Measurements from ENCODE around the gene FSTL3.

FSTL3 gene

DNA sequence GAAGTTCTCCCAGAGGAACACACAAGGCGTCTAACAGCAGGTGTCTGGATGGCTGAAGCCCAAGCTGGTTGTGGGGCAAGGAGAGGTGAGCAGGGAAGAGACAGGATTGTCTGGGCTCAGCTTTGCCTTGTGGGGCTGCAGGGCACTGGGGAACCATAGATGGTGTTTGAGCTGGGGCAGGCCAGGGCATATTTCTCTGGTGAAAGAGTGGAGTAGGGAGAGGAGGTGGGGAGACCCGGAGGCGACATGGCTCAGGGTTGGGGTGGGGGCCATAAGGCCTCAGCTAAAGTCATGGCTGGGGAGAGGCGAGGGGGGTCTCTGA, 27.1 kb downstream of the FSTL3 start:
- TF ChIP-seq, protein P1, sequence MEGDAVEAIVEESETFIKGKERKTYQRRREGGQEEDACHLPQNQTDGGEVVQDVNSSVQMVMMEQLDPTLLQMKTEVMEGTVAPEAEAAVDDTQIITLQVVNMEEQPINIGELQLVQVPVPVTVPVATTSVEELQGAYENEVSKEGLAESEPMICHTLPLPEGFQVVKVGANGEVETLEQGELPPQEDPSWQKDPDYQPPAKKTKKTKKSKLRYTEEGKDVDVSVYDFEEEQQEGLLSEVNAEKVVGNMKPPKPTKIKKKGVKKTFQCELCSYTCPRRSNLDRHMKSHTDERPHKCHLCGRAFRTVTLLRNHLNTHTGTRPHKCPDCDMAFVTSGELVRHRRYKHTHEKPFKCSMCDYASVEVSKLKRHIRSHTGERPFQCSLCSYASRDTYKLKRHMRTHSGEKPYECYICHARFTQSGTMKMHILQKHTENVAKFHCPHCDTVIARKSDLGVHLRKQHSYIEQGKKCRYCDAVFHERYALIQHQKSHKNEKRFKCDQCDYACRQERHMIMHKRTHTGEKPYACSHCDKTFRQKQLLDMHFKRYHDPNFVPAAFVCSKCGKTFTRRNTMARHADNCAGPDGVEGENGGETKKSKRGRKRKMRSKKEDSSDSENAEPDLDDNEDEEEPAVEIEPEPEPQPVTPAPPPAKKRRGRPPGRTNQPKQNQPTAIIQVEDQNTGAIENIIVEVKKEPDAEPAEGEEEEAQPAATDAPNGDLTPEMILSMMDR (conservative IDR thresholded peaks at IDR 0.05): no peak
- no peak for TF ChIP-seq ZFX (IDR thresholded peaks at IDR 0.05)
- H3K27ac ChIP-seq: no peak overlapping the region

DNA sequence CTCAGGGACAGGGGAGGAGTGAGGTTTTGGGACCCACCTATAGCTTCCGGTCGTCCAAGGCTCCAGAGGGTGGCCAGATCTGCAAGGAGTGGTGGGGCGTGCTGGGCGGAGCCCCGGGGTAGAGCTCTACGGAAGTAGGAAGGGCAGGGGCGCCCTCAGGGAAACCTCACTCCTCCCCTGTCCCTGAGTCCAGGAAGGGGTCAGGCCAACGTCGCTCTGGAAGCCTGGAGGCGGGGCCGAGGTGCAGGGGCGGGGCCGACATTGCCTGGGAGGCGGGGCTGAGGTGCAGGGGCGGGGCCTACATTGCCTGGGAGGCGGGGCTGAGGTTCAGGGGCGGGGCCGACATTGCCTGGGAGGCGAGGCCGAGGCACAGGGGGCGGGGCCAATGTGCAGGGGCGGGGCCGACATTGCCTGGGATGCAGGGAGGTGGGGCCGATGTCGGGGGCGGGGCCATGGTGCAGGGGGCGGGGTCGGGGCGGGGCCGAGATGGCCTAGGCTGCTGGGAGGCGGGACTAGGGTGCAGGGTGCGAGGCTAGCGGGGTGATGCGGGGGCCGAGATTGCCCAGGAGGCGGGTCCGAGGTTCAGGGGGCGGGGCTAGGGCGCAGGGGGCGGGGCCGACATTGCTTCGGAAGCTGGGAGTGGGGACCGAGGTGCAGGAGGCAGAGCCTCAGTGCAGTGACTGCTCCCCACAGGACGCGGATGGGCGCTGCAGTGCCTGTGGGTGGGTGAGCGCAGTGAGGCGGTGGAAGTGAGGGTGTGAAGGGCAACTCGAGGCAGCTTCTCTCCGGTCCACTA, 27.7 kb downstream of the FSTL3 start:
- no peak overlapping the region for H3K27ac ChIP-seq
- TF ChIP-seq, protein P1 (conservative IDR thresholded peaks at IDR 0.05): no peak
- TF ChIP-seq ZFX (IDR thresholded peaks at IDR 0.05): no peak

DNA sequence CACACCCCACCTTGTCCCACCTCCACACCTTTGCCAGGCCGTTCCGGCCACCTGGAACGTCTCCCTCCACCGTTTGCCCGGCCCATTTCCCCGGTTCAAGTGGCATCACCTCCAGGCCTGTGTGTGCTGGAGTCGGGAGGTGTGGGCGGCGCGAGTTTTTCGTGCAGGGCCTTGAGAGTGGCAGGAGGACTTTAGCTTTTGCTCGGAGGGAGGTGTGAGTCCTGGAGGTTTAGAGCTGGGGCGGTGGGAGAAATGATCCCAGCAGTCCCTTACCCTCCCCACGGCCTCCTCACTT, 28.2 kb downstream of the FSTL3 start:
- H3K27ac ChIP-seq: no peak overlapping the region
- TF ChIP-seq, protein P1 (conservative IDR thresholded peaks at IDR 0.05): no peak

DNA sequence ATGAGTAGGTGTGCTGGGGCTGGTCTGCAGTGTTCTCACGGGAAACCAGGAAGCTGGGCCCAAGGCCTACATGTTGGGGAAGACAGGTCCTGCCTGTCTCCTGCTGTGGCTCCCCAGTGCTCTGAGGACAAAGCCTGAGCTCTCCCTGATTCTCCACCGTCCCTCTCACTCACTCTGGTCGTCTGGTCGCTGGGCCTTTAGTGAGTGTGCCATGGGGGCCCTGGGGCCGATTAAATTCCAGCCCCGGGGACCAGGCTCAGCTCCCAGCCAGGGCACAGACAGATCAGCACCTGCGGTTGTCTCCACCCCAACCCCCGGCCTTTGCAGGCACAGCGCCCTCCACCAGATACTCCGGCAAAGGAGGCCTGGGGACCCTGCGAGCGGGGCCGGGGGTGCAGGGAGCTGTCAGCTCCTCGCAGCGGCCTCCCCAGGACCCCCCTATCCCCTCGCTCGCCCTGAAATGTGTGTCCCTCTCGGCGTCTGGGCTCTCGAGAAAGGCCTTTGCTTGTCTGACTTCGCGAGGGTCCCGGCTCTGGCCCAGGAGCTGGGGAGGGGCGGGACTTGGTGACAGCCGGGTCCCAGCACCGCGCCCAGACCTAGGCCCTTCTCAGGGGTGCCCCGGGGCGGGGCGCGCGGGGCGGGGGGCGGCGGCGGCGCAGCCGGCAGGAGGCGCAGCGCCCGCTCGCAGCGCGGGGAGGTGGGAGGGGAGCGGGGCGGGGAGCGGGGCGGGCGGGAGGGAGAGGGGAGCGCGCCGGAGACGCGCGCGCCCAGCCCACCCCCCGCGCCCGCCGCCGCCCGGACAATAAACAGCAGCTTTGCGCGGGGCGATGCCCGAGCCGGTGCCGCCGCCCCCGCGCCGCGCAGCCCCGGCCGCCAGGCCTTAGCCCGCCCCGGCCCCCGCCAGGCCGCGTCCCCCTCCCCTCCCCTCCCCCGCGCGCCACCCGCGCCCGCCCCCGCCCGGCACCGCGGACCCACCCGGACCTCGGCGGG, 32.3 kb downstream of the FSTL3 start, which contains the start of gene PALM:
Gene PALM (plus strand): TSS at position 782 of the 990 bp plus-strand sequence. CDS start 212 bp downstream, outside the sequence.
- TF ChIP-seq, protein P1 (conservative IDR thresholded peaks at IDR 0.05): no peak
- TF ChIP-seq ZFX (IDR thresholded peaks at IDR 0.05): no peak
- peak within 1 kb of the TSS; percentile 5 for H3K27ac ChIP-seq

DNA sequence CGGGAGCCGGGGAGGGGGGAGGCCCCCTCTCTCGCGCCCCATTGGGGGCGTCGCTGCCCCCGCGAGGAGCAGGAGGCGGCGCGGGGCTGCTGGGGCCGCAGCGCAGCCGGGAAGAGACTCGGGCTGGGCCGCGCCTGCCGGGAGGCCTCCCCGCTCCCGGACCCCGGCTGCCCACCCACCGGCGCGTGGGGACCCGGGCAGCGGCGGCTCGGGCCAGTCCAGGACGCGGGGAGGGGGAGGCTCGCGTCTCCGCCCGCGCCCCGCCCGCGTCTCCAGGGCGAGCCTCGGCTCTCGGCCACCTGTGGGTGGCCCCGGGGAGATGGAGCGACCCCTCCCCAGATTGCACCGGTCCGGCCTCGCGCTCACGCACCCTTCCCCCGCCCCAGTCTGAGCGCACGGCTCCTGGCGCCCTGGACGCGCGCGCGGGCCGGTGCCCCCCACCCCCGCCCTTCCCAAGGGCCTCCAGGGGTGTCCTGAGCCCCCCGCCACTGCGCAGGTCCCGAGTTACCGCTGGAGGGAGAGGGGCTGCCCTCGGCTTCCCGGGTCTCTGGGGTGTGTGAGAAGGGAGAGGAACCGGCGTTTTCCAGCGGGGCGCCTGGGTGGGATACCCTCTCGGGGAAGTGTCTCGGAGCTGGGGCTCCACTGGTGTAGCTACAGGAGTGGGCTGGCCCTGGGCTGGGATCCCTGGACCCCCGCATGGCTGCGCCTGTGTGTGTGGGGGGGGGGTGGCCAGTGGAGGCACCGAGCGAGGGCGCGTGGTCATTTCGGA, 33.2 kb downstream of the FSTL3 start:
- TF ChIP-seq ZFX (IDR thresholded peaks at IDR 0.05): no peak
- TF ChIP-seq, protein P1 (conservative IDR thresholded peaks at IDR 0.05): no peak
- no peak overlapping the region for H3K27ac ChIP-seq

DNA sequence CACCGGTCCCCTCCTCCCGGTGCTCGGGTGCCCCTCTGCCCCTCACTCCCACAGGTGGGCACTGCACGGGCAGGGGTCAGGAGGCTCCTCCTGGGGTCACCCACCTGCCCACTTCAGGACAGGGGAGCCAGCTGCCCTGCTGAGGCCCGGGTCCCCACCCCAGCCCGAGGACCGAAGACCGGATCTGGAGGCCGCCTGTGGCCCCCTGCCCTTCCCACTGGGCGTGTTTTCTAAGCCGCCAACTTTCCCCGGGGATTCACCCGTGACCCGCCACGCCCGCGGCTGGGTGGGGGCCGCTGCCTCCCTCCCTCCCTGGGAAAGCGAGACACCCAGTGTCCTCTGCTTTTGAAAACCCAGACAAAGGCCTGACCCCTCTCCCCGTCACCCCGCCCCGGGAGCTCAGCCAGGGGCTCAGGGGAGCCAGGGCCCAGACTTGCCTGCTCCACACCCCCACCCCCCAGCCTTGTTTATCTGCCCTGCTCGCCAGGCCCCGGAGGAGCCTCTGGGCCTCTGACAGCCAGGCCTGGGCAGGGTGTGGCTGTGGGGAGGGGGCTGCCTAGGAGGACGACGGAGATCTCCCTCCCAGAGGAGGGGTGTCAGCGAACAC, 33.9 kb downstream of the FSTL3 start:
- TF ChIP-seq, protein P1 (conservative IDR thresholded peaks at IDR 0.05): no peak
- no peak for TF ChIP-seq ZFX (IDR thresholded peaks at IDR 0.05)
- no peak overlapping the region for H3K27ac ChIP-seq
